HG03159 (cell line): ENCODE results near the gene CPA4.

Source experiments
- ATAC-seq: cut with Tn5 transposase; IDR thresholded peaks from one replicate; pipeline ENCODE4 v1.9.1; 2021; ENCODE audit warnings: mild to moderate bottlenecking, moderate library complexity; ENCODE audit not compliant: unreplicated experiment

Gene CPA4

GRCh38 chr7:130362251-130362816, 69.4 kb downstream of the CPA4 start:
- no peak for ATAC-seq

GRCh38 chr7:130363026-130363847, 70.3 kb downstream of the CPA4 start:
- no peak for ATAC-seq

- no peak for ATAC-seq
Measured at GRCh38 chr7:130364451-130364850, 71.5 kb downstream of the CPA4 start.

GRCh38 chr7:130365088-130365487, 72.1 kb downstream of the CPA4 start:
- ATAC-seq = no peak

GRCh38 chr7:130365511-130366441, 72.8 kb downstream of the CPA4 start:
- ATAC-seq = no peak

GRCh38 chr7:130366564-130366963, 73.6 kb downstream of the CPA4 start:
- no peak for ATAC-seq

- ATAC-seq = no peak
Measured at GRCh38 chr7:130367088-130367755, 74.3 kb downstream of the CPA4 start.

GRCh38 chr7:130367836-130368746, 75.1 kb downstream of the CPA4 start:
- no peak for ATAC-seq

- no peak for ATAC-seq
Measured at GRCh38 chr7:130369110-130369711, 76.2 kb downstream of the CPA4 start.

GRCh38 chr7:130369831-130370550, 77.0 kb downstream of the CPA4 start:
- ATAC-seq = no peak

- ATAC-seq = no peak
Measured at GRCh38 chr7:130371046-130371445, 78.1 kb downstream of the CPA4 start.

- ATAC-seq = no peak
Measured at GRCh38 chr7:130372402-130373165, 79.6 kb downstream of the CPA4 start.
